ENCODE measurements around the gene KCNMA1. TPM values are rescaled to one million over a fixed set of nuclear protein-coding genes. Genes with fewer than 3 reads are reported as not detected.

Gene KCNMA1
- total RNA-seq, 4 donors from 2014 or later: 10.1 to 32.6 (median 20.1) TPM

DNA sequence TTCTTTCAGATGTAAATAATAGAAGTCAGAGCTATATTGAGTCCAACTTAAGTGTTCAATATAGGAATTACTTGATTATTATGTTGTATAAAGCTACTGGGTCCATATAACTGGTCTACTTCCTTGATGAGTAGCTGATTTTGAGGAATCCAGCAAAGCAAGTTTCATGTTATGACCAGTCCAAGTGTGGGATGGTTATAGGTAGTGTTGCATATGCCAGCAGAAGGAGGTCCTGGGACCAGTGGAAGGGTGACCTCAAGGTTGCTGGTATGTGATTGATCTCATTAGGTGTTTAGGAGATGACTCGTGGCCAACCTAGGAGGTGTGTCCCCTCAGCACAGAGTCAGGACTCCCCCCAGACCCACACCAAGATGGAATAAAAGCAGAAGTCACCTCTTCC, 551.5 kb downstream of the KCNMA1 start:
- no peak for ATAC-seq (ENCODE audit: low FRiP score)
- no peak for DNase-seq (ENCODE audit: low spot score)
- TF ChIP-seq, protein P1, sequence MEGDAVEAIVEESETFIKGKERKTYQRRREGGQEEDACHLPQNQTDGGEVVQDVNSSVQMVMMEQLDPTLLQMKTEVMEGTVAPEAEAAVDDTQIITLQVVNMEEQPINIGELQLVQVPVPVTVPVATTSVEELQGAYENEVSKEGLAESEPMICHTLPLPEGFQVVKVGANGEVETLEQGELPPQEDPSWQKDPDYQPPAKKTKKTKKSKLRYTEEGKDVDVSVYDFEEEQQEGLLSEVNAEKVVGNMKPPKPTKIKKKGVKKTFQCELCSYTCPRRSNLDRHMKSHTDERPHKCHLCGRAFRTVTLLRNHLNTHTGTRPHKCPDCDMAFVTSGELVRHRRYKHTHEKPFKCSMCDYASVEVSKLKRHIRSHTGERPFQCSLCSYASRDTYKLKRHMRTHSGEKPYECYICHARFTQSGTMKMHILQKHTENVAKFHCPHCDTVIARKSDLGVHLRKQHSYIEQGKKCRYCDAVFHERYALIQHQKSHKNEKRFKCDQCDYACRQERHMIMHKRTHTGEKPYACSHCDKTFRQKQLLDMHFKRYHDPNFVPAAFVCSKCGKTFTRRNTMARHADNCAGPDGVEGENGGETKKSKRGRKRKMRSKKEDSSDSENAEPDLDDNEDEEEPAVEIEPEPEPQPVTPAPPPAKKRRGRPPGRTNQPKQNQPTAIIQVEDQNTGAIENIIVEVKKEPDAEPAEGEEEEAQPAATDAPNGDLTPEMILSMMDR (IDR thresholded peaks at IDR 0.05): no peak

- TF ChIP-seq, protein P1 (IDR thresholded peaks at IDR 0.05): no peak
- DNase-seq (ENCODE audit: low spot score) (no peak), ATAC-seq (ENCODE audit: low FRiP score) (no peak)
Measured at GRCh38 chr10:77085344-77085743, 552.3 kb downstream of the KCNMA1 start.

GRCh38 chr10:77084431-77085144, 553.0 kb downstream of the KCNMA1 start:
- TF ChIP-seq, protein P1 (IDR thresholded peaks at IDR 0.05): no peak
- ATAC-seq (ENCODE audit: low FRiP score) (no peak), DNase-seq (ENCODE audit: low spot score) (no peak)

- DNase-seq (ENCODE audit: low spot score): no peak
- TF ChIP-seq, protein P1 (IDR thresholded peaks at IDR 0.05): no peak
Measured at GRCh38 chr10:77082601-77083252, 554.9 kb downstream of the KCNMA1 start.

DNA sequence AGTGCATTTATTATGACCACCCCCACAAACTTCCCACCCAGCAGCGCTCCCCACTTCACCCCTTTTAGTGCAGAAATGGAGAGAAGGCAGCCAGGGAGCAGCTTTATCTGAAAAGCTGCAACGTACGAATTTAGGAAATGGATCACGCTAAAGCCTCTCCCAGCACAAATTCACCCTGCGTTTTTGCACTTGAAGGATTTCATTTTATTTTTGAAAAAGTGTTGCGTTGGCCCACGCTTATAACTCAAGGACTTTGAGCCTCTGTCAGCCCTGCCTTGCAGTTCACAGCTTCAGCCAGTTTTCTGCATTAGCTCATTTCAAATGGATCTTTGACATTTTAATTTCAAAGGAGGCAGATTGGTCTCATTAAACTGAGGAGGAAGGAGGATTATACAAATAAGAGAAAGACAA, 556.1 kb downstream of the KCNMA1 start:
- TF ChIP-seq, protein P1 (IDR thresholded peaks at IDR 0.05): no peak
- DNase-seq (ENCODE audit: low spot score) (no peak), ATAC-seq (ENCODE audit: low FRiP score) (no peak)

More at GRCh38 chr10:77082601-77083252, 554.9 kb downstream of the KCNMA1 start:
- ATAC-seq (ENCODE audit: low FRiP score): no peak

DNA sequence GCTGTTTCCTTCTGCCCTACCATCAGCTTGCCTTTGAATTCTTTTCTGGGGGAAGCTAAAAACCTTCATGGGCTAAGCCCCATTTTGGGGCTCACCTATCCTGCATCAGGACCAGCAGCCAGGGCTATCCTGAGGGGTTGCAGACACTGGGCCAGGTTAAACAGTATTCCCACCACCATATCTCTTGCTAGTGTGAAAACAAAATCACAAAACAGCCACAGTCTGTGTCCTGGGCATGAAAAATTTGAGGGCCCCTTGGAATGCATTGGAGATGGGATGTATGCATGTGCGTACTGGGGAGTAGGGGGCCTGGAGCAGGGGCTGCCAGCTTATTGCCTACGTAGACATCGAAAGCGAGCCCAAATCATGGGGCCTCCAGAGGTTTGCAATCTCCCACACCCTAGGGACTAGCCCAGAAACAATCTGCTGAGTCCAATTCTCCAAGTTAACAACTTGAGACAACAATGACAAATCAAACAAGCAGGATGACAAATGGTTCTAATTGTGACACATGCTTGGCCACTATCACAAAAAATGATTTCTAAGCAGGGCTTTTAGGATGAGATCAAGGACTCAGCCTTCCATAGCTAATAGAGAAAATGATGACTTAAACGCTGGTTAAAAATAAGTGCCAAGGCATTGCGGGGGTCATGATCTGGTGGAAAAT, 557.1 kb downstream of the KCNMA1 start:
- ATAC-seq (ENCODE audit: low FRiP score) (no peak), DNase-seq (ENCODE audit: low spot score) (no peak)
- TF ChIP-seq, protein P1 (IDR thresholded peaks at IDR 0.05): no peak
